Measurements from ENCODE around the gene TTLL7. TPM values are rescaled to one million over a fixed set of nuclear protein-coding genes. Genes with fewer than 3 reads are reported as not detected.

Gene TTLL7
- total and polyA plus RNA-seq, 9 of the 15 experiments (the other 6 are each of a cell fraction or from before 2014, with no cell fraction given) = 0.63 to 2.6 (median 1.7) TPM

DNA sequence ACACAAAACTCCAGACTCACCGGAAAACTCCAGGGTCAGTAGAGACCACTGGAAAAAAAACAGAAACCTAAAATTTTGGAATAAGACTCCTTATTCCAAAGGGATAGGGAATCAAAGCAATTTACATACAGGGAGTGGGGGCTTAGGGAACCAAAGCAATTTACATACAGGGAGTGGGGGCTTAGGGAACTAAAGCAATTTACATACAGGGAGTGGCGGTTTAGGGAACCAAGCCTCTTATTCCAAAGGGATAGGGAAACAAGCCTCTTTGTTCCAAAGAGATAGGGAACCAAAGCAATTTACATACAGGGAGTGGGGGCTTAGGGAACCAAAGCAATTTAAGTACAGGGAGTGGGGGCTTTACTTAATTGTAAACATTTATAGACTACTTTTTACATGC, 28.4 kb upstream of the TTLL7 start:
- BruUV-seq (replicated peaks) = no TSS peak
- CTCF ChIA-PET (ENCODE audit: low intra/inter-chr PET ratio) = no interaction called here

More for the DNA sequence above, 28.4 kb upstream of the TTLL7 start:
- no peaks in the 10 kb centered on the region for H3K36me3 ChIP-seq (ENCODE audit: control insufficient read depth, insufficient read depth, low read length)
- H3K4me3 ChIP-seq = no peak overlapping the region
- TF ChIP-seq RBBP5 (IDR thresholded peaks at IDR 0.05; ENCODE audit: borderline replicate concordance, insufficient read depth, low read length, poor library complexity, severe bottlenecking) (no peak), SIN3B (IDR thresholded peaks at IDR 0.05; ENCODE audit: low read depth) (no peak), FOXM1 (IDR thresholded peaks at IDR 0.05; ENCODE audit: low read depth) (no peak), FOXM1 (CRISPR knock-in tag; IDR thresholded peaks at IDR 0.05; ENCODE audit: low read depth) (no peak), RAD51 (IDR thresholded peaks at IDR 0.05; ENCODE audit: borderline replicate concordance, low read depth) (no peak), SMARCA4 (IDR thresholded peaks at IDR 0.05) (no peak), LEF1 (IDR thresholded peaks at IDR 0.05) (no peak), POLR2B (IDR thresholded peaks at IDR 0.05; ENCODE audit: low read depth, partially characterized antibody) (no peak), PCBP1 (IDR thresholded peaks at IDR 0.05; ENCODE audit: low read depth, low read length, poor library complexity, severe bottlenecking) (no peak), ZNF589 (CRISPR knock-in tag; IDR thresholded peaks at IDR 0.05; ENCODE audit: low read depth) (no peak), ARID1B (IDR thresholded peaks at IDR 0.05) (no peak), ZNF224 (CRISPR knock-in tag; IDR thresholded peaks at IDR 0.05) (no peak), PYGO2 (tag; IDR thresholded peaks at IDR 0.05) (no peak), NONO (IDR thresholded peaks at IDR 0.05; ENCODE audit: low read depth in 2 of 2, low read length in 1 of 2) (no peak), U2AF2 (optimal IDR thresholded peaks at IDR 0.05; ENCODE audit: low read depth, low read length) (no peak), DPF2 (IDR thresholded peaks at IDR 0.05) (no peak)
- TF ChIP-seq, protein P1, sequence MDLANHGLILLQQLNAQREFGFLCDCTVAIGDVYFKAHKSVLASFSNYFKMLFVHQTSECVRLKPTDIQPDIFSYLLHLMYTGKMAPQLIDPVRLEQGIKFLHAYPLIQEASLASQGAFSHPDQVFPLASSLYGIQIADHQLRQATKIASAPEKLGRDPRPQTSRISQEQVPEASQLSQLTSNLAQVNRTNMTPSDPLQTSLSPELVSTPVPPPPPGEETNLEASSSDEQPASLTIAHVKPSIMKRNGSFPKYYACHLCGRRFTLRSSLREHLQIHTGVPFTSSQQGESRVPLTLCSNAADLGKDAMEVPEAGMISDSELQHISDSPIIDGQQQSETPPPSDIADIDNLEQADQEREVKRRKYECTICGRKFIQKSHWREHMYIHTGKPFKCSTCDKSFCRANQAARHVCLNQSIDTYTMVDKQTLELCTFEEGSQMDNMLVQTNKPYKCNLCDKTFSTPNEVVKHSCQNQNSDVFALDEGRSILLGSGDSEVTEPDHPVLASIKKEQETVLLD (IDR thresholded peaks at IDR 0.05) = no peak
- H3K4me2 ChIP-seq (ENCODE audit: insufficient read depth, low read length) = no peak overlapping the region
- no peak for DNase-seq (ENCODE audit: extremely low read depth in 1 of 4, low spot score in 3 of 4)
- no peak overlapping the region for H3K9ac ChIP-seq (ENCODE audit: insufficient read depth in 1 of 2, low read depth in 2 of 2, low read length in 2 of 2)
- ATAC-seq = no peak
- no peaks in the 10 kb centered on the region for H3K4me1 ChIP-seq (replicated peaks in 1 of 2; ENCODE audit: control insufficient read depth in 2 of 2, insufficient read depth in 2 of 2, low read length in 2 of 2)
- H3K9me3 ChIP-seq (replicated peaks; ENCODE audit: control insufficient read depth, insufficient read depth, low read depth, low read length) = no peaks in the 10 kb centered on the region
- POLR2A ChIA-PET = no interaction called here
- WGBS (ENCODE audit: insufficient coverage, low coverage, missing lambda C conversion rate) = 3% methylated on average over 2 of the region's 2 CpGs
- H3K9me1 ChIP-seq (ENCODE audit: control insufficient read depth, insufficient read depth, low read length) = no peaks in the 10 kb centered on the region
- FAIRE-seq = no peak
- H3K79me2 ChIP-seq (ENCODE audit: control insufficient read depth, insufficient read depth, low read length) = no peaks in the 10 kb centered on the region
- no peak overlapping the region for H2AFZ ChIP-seq (ENCODE audit: low read depth, low read length)
- no peaks in the 10 kb centered on the region for H3K27me3 ChIP-seq (ENCODE audit: control insufficient read depth in 2 of 2, insufficient read depth in 2 of 2, low read length in 2 of 2)
- intact Hi-C loops (cut with micrococcal nuclease) (no loop called here), in situ Hi-C loops (cut with MboI) (no loop called here)
- H4K20me1 ChIP-seq (replicated peaks; ENCODE audit: control insufficient read depth, insufficient read depth, low read length) = no peaks in the 10 kb centered on the region
- H3K27ac ChIP-seq (ENCODE audit: extremely low read depth, low read depth, low read length) = no peak overlapping the region
